NOMO-1 treated with DMSO at 0.1 percent for 48 hours (cell line): ENCODE measurements around the gene NIPBL.
"Not testable (repeated sequence)": the region's sequence is repeated elsewhere in the genome, so short reads cannot be mapped to it uniquely, and the experiment has no call there.

ENCODE experiments used
- DNase-seq: peaks from one replicate; lab custom pipeline; 2025; ENCODE audit not compliant: unreplicated experiment; lab: John Stamatoyannopoulos, UW

Gene NIPBL

GRCh38 chr5:36900283-36900682, 23.7 kb downstream of the NIPBL start:
- peak; percentile 58 for DNase-seq

GRCh38 chr5:36901077-36901476, 24.5 kb downstream of the NIPBL start:
- DNase-seq = not testable (repeated sequence)

GRCh38 chr5:36901856-36902255, 25.3 kb downstream of the NIPBL start:
- no peak for DNase-seq

DNA sequence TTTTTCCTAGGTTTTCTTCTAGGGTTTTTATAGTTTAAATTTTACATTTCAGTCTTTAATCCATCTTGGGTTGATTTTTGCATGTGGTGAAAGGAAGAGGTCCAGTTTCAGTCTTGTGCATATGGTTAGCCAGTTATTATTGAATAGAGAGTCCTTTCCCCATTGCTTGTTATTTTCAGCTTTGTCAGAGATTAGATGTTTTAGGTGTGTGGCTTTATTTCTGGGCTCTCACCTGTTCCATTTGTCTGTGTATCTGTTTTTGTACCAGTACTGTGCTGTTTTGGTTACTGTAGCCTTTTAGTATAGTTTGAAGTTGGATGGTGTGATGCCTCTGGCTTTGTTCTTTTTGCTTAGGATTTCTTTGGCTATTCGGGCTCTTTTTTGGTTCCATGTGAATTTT, 25.8 kb downstream of the NIPBL start:
- no peak for DNase-seq

- DNase-seq = no peak
These were observed 28.1 kb downstream of the NIPBL start for GRCh38 chr5:36904677-36905076.

DNA sequence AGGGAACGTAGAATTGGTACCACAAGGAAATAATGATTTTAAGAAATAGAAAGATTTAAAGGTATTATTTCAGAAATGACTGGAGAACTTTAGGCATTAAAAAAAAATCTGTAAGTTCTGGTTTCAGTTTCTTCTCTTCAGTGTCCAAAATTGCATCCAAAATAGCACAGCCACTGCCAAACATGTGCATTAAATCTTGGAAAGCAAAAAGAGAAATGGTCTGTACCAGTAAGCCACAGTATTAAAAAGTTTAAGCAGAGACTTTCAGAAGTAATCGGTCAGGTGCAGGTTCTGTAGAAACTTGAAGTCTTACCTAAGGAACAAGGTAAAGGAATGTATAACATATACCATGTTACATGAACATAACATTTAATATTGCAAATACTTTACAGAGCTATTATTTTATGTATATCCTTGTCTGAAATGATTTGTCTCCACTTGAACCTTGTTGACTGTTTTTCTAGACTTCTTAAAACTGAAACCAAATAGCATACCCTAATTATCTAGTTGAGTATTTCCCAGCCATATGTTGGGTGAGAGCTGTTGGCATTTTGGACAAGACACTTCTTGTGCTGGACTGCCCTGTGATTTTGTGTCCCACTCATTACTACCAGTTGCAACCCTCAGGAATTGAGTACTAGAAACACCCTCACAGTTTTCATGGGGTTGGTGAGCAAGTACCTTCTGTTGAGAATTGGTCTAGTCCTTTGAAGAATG, 32.1 kb downstream of the NIPBL start:
- DNase-seq = peak; percentile 23

DNA sequence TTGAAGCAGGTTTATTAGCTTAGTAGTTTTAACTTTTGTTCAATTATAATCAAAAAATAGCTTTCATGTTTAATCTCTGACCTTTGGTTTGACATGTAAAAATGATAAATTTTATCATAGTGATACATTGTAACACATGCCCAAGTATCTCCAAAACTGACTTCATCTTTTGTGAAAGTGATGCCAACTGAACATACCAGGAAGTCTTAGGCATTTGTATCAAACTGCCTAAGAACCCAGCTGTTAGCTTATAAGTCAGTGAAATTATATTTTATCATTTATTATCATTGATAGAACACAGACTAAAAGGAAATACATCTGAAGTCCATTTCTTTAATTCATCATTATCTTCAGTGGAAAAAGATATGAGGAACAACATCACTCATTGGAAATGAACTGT, 39.1 kb downstream of the NIPBL start:
- DNase-seq = no peak

- not testable (repeated sequence) for DNase-seq
These were observed 40.0 kb downstream of the NIPBL start for GRCh38 chr5:36916614-36917013.

GRCh38 chr5:36917358-36917757, 40.8 kb downstream of the NIPBL start:
- not testable (repeated sequence) for DNase-seq

DNA sequence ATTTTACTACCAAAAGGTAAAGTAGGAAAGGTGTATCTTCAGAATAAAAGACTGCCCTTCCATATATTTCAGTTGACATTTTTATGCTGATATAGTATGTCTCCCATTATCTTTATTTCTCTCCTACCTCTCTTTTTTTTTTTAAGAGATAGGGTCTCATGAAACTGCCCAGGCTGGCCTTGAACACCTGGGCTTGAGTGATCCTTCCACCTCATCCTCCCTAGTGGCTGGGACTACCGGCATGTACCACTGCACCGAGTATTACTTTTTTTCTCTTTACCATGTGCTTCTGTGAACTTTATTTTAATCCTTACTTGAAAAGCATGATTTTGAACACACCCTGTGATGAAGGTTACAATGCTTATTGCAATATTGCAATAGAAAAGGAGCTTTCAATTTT, 42.7 kb downstream of the NIPBL start:
- no peak for DNase-seq

GRCh38 chr5:36919650-36920049, 43.1 kb downstream of the NIPBL start:
- no peak for DNase-seq

DNA sequence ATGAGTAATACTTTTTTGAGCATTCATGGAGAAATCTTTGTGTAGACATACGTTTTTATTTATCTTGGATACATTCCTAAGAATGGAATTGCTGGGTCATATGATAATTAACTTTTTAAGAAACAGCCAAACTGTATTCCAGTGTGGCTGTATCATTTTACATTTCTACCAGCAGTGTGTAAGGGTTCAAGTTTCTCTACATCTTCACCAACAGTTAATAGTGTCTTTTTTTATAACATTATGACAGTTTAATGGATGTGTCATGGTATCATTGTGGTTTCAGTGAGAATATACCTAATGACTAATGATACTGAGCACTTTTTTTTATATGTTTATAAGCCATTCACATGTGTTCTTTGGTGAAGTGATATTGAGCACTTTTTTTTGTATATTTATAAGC, 52.4 kb downstream of the NIPBL start:
- peak; percentile 13 for DNase-seq

DNA sequence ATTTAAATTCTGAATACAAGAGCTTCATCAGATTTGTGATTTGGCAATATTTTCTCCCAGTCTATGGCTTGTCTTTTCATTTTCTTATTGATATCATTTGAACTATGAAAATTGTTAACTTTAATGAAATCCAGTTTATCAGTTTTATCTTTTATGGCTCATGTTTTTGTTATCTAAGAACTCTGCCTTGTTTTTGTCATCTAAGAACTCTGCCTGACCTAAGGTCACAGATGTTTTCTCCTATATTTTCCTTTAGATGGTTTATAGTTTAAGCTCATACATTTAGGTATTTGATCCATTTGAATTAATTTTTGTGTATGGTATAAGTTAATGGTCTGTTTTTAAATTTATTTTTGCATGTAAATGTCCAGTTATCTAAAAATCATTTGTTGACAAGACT, 52.9 kb downstream of the NIPBL start:
- DNase-seq = no peak

DNA sequence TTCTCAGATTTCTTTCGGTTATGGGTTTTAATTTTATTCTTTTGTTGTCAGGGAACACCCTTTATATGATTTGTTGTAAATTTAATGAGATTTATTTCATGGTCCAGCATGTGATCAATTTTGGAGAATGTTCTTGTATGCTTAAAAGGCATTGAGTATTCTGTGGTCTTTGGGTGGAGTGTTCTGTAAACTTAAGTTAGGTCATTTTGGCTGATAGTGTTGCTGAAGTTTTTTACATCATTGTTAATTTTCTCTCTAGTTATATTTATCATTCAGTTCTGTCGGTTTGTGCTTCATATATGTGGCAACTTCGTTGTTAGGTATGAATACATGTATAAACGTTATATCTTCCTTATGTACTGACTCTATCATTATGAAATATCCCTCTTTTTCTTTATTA, 55.5 kb downstream of the NIPBL start:
- DNase-seq = no peak

GRCh38 chr5:36932699-36933098, 56.1 kb downstream of the NIPBL start:
- DNase-seq = no peak

GRCh38 chr5:36934740-36935356, 58.3 kb downstream of the NIPBL start:
- peak; percentile 45 for DNase-seq

DNA sequence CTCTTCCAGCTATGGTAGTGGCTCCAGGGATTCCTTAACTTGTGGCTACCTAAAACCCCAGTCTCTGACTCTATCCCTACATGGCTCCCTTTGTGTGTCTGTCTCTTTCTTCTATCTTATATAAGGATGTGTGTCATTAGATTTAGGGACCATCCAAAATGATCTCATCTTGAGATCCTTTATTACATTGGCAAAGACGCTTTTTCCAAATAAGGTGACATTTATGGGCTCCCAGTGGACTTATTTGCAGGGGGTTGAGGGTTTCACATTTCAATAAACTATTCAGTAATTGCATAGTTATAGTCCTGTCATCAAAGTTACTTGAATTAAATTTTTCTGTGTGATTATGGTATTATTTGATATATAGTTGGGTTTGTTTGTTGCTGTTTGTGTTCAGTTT, 59.2 kb downstream of the NIPBL start:
- no peak for DNase-seq

GRCh38 chr5:36936309-36936708, 59.7 kb downstream of the NIPBL start:
- DNase-seq = no peak

DNA sequence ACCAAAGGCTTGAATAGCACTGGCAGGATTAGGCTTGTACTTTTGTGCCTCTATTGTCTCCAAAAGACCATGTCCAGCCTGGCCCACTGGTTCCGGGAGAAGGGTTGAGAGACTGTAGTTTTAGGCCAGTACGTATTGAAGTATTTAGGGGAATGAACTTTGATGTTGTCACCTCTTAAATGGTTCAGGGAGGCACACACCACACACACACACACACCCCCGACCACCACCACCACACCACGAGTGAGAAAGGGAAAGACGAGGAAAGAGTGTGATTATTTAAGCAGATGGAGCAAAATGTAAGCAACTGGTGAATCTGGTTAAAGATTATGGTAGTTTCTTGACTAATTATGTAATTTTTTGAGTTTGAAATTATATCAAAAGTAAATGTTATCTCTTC, 61.6 kb downstream of the NIPBL start:
- no peak for DNase-seq

DNA sequence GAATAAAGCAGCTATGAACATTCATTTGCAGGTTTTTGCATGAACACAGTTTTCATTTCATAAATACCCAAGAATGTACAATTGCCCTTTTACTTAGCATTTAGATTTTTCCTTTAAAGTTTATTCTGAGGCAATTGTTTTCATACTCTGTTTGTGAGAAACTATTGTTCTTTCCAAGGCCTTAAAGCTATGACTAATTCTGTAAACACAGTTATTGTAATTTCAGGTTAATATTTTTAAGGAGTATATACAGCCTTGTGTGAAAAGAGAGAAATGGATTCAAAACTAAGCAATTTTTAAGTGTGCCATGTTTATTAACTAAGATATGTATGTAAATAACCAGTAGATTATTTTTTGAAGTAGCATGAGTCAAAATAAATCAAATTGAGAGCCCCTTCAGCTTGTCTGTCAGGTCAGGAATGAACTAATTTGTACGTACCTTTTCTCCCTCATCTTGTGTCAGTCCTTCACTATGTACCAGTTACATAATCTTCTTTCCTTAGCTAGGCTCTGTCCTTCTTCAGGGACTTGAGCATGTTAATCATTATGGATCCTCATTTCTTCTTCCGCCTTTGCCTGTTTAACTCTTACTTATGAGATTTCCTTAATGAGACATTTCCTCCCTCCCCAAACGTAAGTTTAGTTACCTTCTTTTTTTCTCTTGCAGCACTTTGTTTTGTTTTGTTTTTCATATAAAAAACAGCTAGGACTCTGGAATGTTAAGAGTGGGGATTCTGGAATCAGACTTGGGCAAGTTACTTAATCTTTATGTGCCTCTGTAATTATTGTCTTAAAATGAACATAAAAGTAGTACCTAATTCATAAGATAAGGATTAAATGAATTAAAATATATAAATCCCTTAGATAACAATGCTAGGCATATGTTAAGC, 63.6 kb downstream of the NIPBL start:
- peak; percentile 73 for DNase-seq

- DNase-seq = no peak
These were observed 67.0 kb downstream of the NIPBL start for GRCh38 chr5:36943584-36943983.

GRCh38 chr5:36944024-36944423, 67.5 kb downstream of the NIPBL start:
- DNase-seq = no peak
